AG04449 (cell line): ENCODE results near the gene OR52H1.

ENCODE experiments used
- CTCF ChIA-PET: fragments of 350-600 bp; formaldehyde crosslinking; extraction: SDS; loops from one replicate; lab custom pipeline; 2021; ENCODE audit warnings: antibody characterized with exemption; lab: Yijun Ruan, JAX
- POLR2A ChIA-PET: fragments of 400-600, 350-600 bp; formaldehyde crosslinking; extraction: SDS; loops from one replicate; lab custom pipeline; 2020; ENCODE audit warnings: antibody characterized with exemption, inconsistent platforms; lab: Yijun Ruan, JAX
- DNase-seq: peaks from one replicate; pipeline ENCODE4 v3.0.0-alpha.2; 2010; ENCODE audit warnings: low read depth, low spot score
- H3K4me3 ChIP-seq: 2 replicates; pipeline ENCODE4 v1.5.1; 2011; ENCODE audit warnings: low read depth, mild to moderate bottlenecking, control low read depth, low read length
- TF ChIP-seq, protein P1 (sequence below): IDR thresholded peaks from one replicate; pipeline ENCODE4 v1.5.1; 2011; ENCODE audit warnings: mild to moderate bottlenecking, moderate library complexity, low read length, control low read depth, inconsistent platforms; ENCODE audit not compliant: insufficient read depth; ENCODE audit errors: missing control alignments

Gene OR52H1

DNA sequence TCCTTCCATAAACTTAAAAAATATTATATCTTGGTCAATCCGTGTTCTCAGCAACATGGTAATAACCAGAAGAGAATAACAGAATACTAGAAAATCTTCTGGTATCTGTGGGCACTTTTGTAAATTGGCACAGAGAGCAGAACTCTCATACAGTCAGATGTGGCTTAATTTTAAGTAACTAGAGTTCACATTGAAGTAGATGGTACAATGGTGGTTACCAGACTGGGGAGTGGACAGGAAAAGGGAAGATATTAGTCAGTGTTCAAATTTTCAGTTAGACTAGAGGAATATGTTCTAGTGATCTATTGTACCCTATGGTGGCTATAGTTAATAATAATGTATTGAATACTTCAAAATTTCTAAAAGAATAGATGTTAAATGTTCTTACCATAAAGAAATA, 6.9 kb downstream of the OR52H1 start:
- POLR2A ChIA-PET: no interaction called here
- CTCF ChIA-PET: no interaction called here
- DNase-seq: no peak
- no peak overlapping the region for H3K4me3 ChIP-seq
- TF ChIP-seq, protein P1, sequence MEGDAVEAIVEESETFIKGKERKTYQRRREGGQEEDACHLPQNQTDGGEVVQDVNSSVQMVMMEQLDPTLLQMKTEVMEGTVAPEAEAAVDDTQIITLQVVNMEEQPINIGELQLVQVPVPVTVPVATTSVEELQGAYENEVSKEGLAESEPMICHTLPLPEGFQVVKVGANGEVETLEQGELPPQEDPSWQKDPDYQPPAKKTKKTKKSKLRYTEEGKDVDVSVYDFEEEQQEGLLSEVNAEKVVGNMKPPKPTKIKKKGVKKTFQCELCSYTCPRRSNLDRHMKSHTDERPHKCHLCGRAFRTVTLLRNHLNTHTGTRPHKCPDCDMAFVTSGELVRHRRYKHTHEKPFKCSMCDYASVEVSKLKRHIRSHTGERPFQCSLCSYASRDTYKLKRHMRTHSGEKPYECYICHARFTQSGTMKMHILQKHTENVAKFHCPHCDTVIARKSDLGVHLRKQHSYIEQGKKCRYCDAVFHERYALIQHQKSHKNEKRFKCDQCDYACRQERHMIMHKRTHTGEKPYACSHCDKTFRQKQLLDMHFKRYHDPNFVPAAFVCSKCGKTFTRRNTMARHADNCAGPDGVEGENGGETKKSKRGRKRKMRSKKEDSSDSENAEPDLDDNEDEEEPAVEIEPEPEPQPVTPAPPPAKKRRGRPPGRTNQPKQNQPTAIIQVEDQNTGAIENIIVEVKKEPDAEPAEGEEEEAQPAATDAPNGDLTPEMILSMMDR: no peak

DNA sequence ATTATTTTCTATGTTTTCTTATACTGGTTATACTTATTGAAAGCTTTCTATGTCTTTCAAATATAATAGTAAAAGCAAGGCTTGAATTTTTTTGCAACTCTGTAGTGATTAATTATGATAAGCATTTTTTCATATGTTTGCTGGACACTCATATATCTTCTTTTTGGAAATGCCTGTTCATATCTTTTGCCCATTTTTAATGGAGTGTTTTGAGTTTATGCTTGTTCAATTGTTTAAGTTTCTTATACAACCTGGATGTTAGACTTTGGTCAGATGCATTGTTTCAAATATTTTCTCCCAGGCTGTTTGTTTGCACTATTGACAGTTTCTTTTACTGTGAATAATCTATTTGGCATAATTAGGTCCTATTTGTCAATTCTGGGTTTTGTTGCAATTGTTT, 11.9 kb downstream of the OR52H1 start:
- ChIA-PET POLR2A (no interaction called here), CTCF (no interaction called here)
- TF ChIP-seq, protein P1: no peak
- no peak for DNase-seq
- no peak overlapping the region for H3K4me3 ChIP-seq

DNA sequence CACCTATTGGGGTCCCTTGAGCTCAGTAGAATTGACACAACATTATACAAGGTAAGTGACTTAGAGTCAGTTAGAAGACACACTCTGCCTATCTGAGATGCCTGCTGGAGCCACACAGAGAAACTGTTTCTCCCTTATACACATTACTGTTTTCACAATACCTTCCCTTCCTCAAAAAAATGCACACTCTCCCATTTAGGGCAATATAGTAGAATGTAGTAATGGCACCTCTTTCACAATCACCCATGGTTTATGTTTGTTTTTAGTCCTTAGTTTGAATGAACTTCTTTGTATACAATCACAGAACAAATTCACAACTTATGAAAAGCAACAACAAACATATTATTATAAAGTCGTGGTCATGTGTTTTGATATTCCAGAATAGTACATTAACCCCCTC, 14.3 kb downstream of the OR52H1 start:
- H3K4me3 ChIP-seq: no peak overlapping the region
- TF ChIP-seq, protein P1: no peak
- ChIA-PET POLR2A (no interaction called here), CTCF (no interaction called here)
- DNase-seq: no peak

DNA sequence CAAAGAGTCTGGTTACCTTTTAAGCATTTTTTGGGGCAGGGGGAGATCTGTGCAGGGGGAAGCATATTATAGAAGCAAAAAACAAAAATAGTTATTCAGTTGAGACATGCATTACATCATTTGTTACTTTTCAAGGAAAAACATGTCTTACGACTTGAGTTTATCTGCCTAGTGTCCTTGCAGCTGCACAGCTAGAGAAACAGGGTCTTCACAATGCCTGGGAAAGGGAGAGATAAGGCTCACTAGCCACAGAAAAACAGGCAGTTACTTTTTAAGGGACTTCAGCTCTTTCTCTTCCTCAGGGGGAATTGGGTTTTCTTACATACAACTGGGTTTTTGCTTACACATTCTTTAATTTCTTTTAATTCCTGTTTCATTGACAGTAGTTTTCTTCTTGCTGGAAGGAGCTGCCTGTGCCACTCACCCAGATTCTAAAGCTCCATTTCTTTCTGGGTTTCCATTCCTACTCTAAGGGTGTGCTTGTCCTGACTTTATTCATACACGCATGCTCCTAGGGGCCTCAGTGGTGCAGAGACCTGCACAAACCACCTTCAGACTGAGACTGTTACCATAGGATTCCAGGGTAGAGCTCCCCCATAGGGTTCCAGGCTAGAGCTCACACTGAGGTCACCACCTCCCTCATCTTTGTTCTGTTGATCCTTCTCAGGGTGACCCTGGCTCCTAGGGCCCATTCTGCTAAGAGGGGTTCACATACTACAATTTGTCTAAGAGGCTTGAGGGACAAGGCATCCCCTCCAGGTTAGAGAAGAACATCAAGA, 17.1 kb downstream of the OR52H1 start:
- CTCF ChIA-PET: interaction anchor here (1.2 kb wide), 1 partner anchor 56 kb away, joined by 3 read pairs; no protein-coding TSS in a partner anchor

DNA sequence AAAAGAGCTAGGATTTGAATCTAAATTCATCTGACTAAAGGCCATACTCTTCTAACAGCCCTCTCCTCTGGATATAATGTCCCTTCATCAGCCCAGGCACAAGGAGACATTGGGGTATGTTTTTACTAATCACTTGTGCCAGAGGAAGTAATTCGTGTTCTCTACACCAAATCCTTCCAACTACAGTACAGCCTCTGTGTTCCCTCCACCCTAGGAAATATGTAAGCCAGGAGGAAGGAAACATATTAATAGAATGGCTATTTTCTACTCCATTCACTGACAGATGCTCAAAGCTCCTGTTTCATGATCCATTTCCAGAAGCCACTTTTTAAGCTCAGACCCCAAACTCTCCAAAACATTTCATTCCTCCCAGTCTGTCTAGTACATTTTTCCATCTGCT, 19.8 kb downstream of the OR52H1 start:
- CTCF ChIA-PET: no interaction called here

More for the DNA sequence above, 17.1 kb downstream of the OR52H1 start:
- POLR2A ChIA-PET: no interaction called here
- H3K4me3 ChIP-seq: no peak overlapping the region
- no peak for DNase-seq
- TF ChIP-seq, protein P1: no peak

DNA sequence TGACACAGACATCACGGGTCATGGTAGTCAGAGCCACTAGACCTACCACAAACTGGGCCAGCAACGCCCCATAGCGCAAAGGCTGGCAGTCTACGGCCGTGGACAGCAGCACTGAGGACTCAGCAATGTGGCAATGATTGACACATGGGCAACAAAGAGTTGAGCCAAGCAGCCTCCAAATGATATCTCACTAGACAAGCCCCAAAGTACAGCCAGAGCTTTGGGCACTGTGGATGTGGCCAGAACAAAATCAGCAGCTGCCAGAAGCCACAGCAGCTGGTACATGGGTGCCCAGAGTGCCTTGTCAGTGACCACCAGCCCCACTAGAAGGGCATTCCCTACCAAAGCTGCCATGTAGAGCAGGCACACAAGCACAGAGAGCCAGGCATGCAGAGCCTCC, 20.6 kb downstream of the OR52H1 start:
- CTCF ChIA-PET: no interaction called here
- TF ChIP-seq, protein P1: no peak
- POLR2A ChIA-PET: no interaction called here

More for the DNA sequence above, 19.8 kb downstream of the OR52H1 start:
- TF ChIP-seq, protein P1: no peak
- no peak overlapping the region for H3K4me3 ChIP-seq
- DNase-seq: no peak
- POLR2A ChIA-PET: no interaction called here

More for the DNA sequence above, 20.6 kb downstream of the OR52H1 start:
- DNase-seq: no peak
- H3K4me3 ChIP-seq: no peak overlapping the region
